ENCODE data around the gene FOSL2. TPM values are rescaled to one million over a fixed set of nuclear protein-coding genes. Genes with fewer than 3 reads are reported as not detected.

The FOSL2 gene
- total RNA-seq, 1 experiment from 2014 or later: 44.8 TPM

DNA sequence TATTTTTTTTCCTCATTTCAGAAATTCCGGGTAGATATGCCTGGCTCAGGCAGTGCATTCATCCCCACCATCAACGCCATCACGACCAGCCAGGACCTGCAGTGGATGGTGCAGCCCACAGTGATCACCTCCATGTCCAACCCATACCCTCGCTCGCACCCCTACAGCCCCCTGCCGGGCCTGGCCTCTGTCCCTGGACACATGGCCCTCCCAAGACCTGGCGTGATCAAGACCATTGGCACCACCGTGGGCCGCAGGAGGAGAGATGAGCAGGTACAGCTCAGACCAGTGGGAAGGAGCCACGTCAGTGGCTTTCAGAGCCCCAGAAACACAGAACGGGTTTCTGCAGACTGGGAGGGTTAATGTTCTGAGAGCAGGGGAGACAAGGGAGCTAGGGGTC lies 11.4 kb downstream of the FOSL2 start:
- POLR2A ChIA-PET: no interaction called here
- H3K4me3 ChIP-seq (replicated peaks in 1 of 2; ENCODE audit: low read depth in 1 of 2, low read length in 2 of 2): no peak overlapping the region
- intact Hi-C loops (cut with micrococcal nuclease): no loop called here
- H3K27me3 ChIP-seq (ENCODE audit: insufficient read depth, low read length): no peaks in the 10 kb centered on the region
- H3K4me2 ChIP-seq (ENCODE audit: low read length): no peak overlapping the region
- H3K79me2 ChIP-seq (ENCODE audit: insufficient read depth, low read length): peaks cover 47% of the 10 kb centered on the region
- BruUV-seq (replicated peaks): no TSS peak
- H2AFZ ChIP-seq (ENCODE audit: low read depth, low read length, poor library complexity, severe bottlenecking): no peak overlapping the region
- H3K9me3 ChIP-seq (ENCODE audit: control insufficient read depth in 1 of 2, insufficient read depth in 1 of 2, low read depth in 1 of 2, low read length in 2 of 2): no peaks in the 10 kb centered on the region
- CTCF ChIA-PET: no interaction called here
- H3K27ac ChIP-seq (ENCODE audit: low read depth, low read length): no peak overlapping the region
- H3K9ac ChIP-seq (ENCODE audit: low read length): no peak overlapping the region
- H4K20me1 ChIP-seq (ENCODE audit: insufficient read depth): no peaks in the 10 kb centered on the region; the same call in 1 of the 2 replicates
- no peaks in the 10 kb centered on the region for H3K9me2 ChIP-seq (ENCODE audit: insufficient read depth)
- peaks cover 23 to 41% of the 10 kb centered on the region in 2 experiments for H3K4me1 ChIP-seq (ENCODE audit: control insufficient read depth in 1 of 2, insufficient read depth in 2 of 2, low read length in 2 of 2)
- no peak for ATAC-seq
- RAD21 ChIA-PET (ENCODE audit: low non-redundant PET in 1 of 2, low total read pairs in 2 of 2, uncharacterized antibody in 2 of 2, unreplicated experiment in 2 of 2): no interaction called here
- no peak for DNase-seq (ENCODE audit: low read depth, low spot score)
- TF ChIP-seq YY1 (IDR thresholded peaks at IDR 0.05; ENCODE audit: extremely low read depth, insufficient replicate concordance, low read depth, low read length) (no peak), REST (IDR thresholded peaks at IDR 0.05; ENCODE audit: low read depth) (no peak), ZNF274 (IDR thresholded peaks at IDR 0.05; ENCODE audit: low read depth, low read length) (no peak), SRF (IDR thresholded peaks at IDR 0.05; ENCODE audit: low read depth) (no peak), POLR2A (IDR thresholded peaks at IDR 0.05; ENCODE audit: borderline replicate concordance, extremely low read depth, insufficient read depth, insufficient read length) (no peak), RAD21 (IDR thresholded peaks at IDR 0.05; ENCODE audit: low read depth) (no peak), JUND (IDR thresholded peaks at IDR 0.05) (no peak), SP1 (IDR thresholded peaks at IDR 0.05; ENCODE audit: low read depth) (no peak), EZH2 (IDR thresholded peaks at IDR 0.05) (no peak), CEBPB (IDR thresholded peaks at IDR 0.05; ENCODE audit: low read depth) (no peak), FOSL1 (IDR thresholded peaks at IDR 0.05; ENCODE audit: low read depth) (no peak), EGR1 (IDR thresholded peaks at IDR 0.05; ENCODE audit: low read depth) (no peak), TCF7L2 (IDR thresholded peaks at IDR 0.05; ENCODE audit: borderline replicate concordance, extremely low read depth, insufficient read depth, insufficient read length) (no peak)
- TF ChIP-seq, protein P1, sequence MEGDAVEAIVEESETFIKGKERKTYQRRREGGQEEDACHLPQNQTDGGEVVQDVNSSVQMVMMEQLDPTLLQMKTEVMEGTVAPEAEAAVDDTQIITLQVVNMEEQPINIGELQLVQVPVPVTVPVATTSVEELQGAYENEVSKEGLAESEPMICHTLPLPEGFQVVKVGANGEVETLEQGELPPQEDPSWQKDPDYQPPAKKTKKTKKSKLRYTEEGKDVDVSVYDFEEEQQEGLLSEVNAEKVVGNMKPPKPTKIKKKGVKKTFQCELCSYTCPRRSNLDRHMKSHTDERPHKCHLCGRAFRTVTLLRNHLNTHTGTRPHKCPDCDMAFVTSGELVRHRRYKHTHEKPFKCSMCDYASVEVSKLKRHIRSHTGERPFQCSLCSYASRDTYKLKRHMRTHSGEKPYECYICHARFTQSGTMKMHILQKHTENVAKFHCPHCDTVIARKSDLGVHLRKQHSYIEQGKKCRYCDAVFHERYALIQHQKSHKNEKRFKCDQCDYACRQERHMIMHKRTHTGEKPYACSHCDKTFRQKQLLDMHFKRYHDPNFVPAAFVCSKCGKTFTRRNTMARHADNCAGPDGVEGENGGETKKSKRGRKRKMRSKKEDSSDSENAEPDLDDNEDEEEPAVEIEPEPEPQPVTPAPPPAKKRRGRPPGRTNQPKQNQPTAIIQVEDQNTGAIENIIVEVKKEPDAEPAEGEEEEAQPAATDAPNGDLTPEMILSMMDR (IDR thresholded peaks at IDR 0.05 in 2 of 3, conservative IDR thresholded peaks at IDR 0.05 in 1 of 3; ENCODE audit: borderline replicate concordance in 1 of 3, insufficient read depth in 1 of 3, low read depth in 2 of 3, low read length in 2 of 3): no peak
- TF ChIP-seq, protein P2, sequence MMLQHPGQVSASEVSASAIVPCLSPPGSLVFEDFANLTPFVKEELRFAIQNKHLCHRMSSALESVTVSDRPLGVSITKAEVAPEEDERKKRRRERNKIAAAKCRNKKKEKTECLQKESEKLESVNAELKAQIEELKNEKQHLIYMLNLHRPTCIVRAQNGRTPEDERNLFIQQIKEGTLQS (IDR thresholded peaks at IDR 0.05): no peak
- H3K36me3 ChIP-seq (ENCODE audit: control insufficient read depth in 1 of 2, insufficient read depth in 2 of 2, low read length in 2 of 2): peaks cover 0 to 35% of the 10 kb centered on the region in 2 experiments; a peak in 2 of 4 replicates

Data from HCT116 (cell line).